Activated B cell treated with CpG ODN at 0.5 μM for 24 hours (primary cell): Measurements from ENCODE around the gene OR5H2. TPM values are rescaled to one million over a fixed set of nuclear protein-coding genes. Genes with fewer than 3 reads are reported as not detected.

ENCODE experiments used
- ATAC-seq: fragments of 200-7000 bp; cut with Tn5 transposase; one replicate; pipeline ENCODE4 v1.10.0; 2021; ENCODE audit warnings: low read depth, mild to moderate bottlenecking, moderate library complexity
- CTCF ChIA-PET: fragments of 350-600 bp; sonication (Branson Sonifier 250); formaldehyde crosslinking; loops from one replicate; lab custom pipeline; 2021; ENCODE audit warnings: antibody characterized with exemption; lab: Charles Lee
- POLR2A ChIA-PET: fragments of 350-600 bp; sonication (Branson Sonifier 250); formaldehyde crosslinking; loops from one replicate; lab custom pipeline; 2021; ENCODE audit warnings: antibody characterized with exemption; lab: Charles Lee
- DNase-seq: peaks from one replicate; pipeline ENCODE4 v3.0.0; 2022
- H3K27ac Mint-ChIP-seq: one replicate; pipeline ENCODE4 v1.8.0; 2020; ENCODE audit warnings: mixed read lengths
- H3K27me3 Mint-ChIP-seq: one replicate; pipeline ENCODE4 v1.8.0; 2021; ENCODE audit warnings: mixed read lengths
- H3K36me3 Mint-ChIP-seq: one replicate; pipeline ENCODE4 v1.8.0; 2021; ENCODE audit warnings: low read depth, mixed read lengths
- H3K4me1 Mint-ChIP-seq: one replicate; pipeline ENCODE4 v1.8.0; 2021; ENCODE audit warnings: mixed read lengths
- H3K4me3 Mint-ChIP-seq: one replicate; pipeline ENCODE4 v1.8.0; 2020; ENCODE audit warnings: mild to moderate bottlenecking, mixed read lengths
- H3K9me3 Mint-ChIP-seq: one replicate; pipeline ENCODE4 v1.8.0; 2020; ENCODE audit warnings: mixed read lengths
- intact Hi-C: fragments of 100-400 bp; cut with micrococcal nuclease; formaldehyde crosslinking; loops from one replicate; pipeline ENCODE4 v1.15.1; 2024
- total RNA-seq: library from RNA; stranded (reverse); gene quantifications from 2 replicates; pipeline ENCODE4 v1.2.3, GENCODE V29; 2022
- TF ChIP-seq, protein P1 (sequence below): fragments of 200-600 bp; IDR thresholded peaks from one replicate; pipeline ENCODE4 v1.8.0; 2022; ENCODE audit warnings: antibody characterized with exemption, mild to moderate bottlenecking

The OR5H2 gene
- total RNA-seq, 1 donor from 2014 or later, result not detected

DNA sequence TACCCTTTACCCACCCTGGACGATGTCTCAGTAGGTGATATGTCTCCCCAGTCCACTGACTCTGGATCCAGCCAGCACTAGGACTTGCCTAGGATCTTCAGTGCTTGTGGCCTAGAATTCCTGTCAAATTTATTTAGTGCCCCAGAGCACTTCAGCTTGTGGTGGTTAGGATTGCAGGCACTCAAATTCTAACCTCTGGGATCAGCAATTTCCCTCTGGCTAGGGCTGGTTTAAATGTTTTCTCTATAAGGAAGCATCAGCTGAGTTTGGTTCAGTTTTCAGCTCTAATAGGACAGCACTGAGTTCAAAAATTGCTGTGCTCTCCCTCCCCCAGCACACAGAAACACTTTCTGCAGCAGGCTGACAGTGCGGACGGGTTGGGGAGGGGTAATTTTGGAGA is 10.2 kb upstream of the OR5H2 start:
- no peaks in the 10 kb centered on the region for H3K27me3 Mint-ChIP-seq
- ATAC-seq (no peak), DNase-seq (no peak)
- intact Hi-C loops, result no loop called here
- ChIA-PET POLR2A (no interaction called here), CTCF (no interaction called here)
- H3K9me3 Mint-ChIP-seq, result peaks cover 17% of the 10 kb centered on the region
- TF ChIP-seq, protein P1, sequence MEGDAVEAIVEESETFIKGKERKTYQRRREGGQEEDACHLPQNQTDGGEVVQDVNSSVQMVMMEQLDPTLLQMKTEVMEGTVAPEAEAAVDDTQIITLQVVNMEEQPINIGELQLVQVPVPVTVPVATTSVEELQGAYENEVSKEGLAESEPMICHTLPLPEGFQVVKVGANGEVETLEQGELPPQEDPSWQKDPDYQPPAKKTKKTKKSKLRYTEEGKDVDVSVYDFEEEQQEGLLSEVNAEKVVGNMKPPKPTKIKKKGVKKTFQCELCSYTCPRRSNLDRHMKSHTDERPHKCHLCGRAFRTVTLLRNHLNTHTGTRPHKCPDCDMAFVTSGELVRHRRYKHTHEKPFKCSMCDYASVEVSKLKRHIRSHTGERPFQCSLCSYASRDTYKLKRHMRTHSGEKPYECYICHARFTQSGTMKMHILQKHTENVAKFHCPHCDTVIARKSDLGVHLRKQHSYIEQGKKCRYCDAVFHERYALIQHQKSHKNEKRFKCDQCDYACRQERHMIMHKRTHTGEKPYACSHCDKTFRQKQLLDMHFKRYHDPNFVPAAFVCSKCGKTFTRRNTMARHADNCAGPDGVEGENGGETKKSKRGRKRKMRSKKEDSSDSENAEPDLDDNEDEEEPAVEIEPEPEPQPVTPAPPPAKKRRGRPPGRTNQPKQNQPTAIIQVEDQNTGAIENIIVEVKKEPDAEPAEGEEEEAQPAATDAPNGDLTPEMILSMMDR, result no peak
- H3K4me3 Mint-ChIP-seq, result no peak overlapping the region
- H3K27ac Mint-ChIP-seq, result no peak overlapping the region
- no peaks in the 10 kb centered on the region for H3K36me3 Mint-ChIP-seq
- no peaks in the 10 kb centered on the region for H3K4me1 Mint-ChIP-seq

DNA sequence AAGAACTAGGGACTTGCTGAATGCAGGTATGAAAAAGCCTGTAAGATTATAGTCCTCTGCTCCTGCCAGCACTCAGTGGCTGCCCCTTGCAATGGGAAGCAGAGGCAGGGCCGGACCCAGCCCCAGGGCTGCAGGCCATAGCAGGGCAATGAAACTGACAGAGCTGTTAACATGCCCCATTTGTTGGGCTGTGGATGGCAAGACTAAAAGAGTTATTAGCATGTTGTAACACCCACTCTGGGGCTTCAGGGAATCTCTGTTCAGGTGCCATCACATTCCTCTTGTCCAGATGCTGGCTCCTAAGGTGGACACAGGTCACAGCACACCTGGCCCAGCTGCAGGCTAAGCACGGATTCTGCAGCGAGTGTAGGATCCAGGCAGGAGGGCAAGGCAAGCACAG is 7.4 kb upstream of the OR5H2 start:
- POLR2A ChIA-PET, result no interaction called here
- TF ChIP-seq, protein P1, result no peak
- Mint-ChIP-seq H3K27ac (no peak overlapping the region), H3K4me3 (no peak overlapping the region), H3K36me3 (no peaks in the 10 kb centered on the region), H3K4me1 (no peaks in the 10 kb centered on the region), H3K9me3 (peaks cover 7% of the 10 kb centered on the region), H3K27me3 (no peaks in the 10 kb centered on the region)
- ATAC-seq, result no peak
- intact Hi-C loops, result no loop called here
- no peak for DNase-seq
- CTCF ChIA-PET, result no interaction called here

DNA sequence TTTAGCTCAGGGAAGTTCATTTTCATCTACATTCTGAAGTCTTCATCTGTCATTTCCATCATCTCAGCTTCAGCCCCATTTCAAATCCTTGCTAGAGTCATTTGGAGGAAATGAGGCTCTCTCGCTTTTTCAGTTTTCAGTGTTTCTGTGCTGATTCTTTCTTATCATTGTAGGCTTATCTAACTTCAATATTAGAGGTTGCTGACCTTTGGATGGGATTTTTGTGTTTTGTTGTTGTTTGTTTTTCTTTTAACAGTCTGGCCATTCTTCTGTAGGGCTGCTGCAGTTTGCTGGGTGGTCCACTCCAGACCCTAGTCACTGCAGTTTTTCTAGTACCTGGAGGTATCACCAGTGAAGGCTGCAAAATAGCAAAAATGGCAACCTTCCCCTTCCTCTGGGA is 8.6 kb downstream of the OR5H2 start:
- ATAC-seq, result no peak
- intact Hi-C loops, result no loop called here
- POLR2A ChIA-PET, result no interaction called here
- Mint-ChIP-seq H3K4me1 (no peaks in the 10 kb centered on the region), H3K4me3 (no peak overlapping the region), H3K36me3 (no peaks in the 10 kb centered on the region), H3K27me3 (no peaks in the 10 kb centered on the region), H3K27ac (no peak overlapping the region), H3K9me3 (no peaks in the 10 kb centered on the region)
- TF ChIP-seq, protein P1, result no peak
- CTCF ChIA-PET, result no interaction called here
- DNase-seq, result no peak

DNA sequence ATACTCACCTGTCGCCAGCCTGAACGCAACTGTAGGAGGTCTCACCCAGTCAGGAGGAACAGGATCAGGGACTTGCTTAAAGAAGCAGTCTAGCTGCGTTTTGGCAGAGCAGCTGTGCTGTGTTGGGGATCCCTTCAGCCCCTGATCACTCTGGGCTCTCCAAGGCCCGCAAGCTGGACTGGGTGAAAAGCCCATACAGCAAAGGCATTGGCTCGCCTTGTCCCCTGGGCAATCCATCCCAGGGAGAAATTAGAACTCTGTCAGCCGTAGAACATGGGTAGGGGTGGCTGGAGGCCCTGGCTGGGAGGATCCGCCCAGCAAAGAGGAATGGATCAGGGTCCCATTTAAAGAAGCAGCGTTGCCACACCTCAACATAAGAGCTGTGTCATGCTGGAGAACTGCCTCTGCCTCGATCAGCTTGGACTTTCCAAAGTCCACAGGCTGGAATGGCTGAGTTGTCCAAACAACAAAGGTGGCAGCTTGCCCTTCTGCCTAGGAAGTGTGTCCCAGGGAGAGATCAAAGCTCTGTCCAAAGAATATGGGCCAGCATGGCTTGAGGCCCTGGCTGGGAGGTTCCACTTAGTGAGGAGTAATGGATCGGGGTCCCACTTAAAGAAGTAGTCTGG is 9.1 kb downstream of the OR5H2 start:
- DNase-seq, result no peak
- TF ChIP-seq, protein P1, result no peak
- ChIA-PET CTCF (no interaction called here), POLR2A (no interaction called here)
- no peaks in the 10 kb centered on the region for H3K9me3 Mint-ChIP-seq
- H3K4me3 Mint-ChIP-seq, result no peak overlapping the region
- H3K27me3 Mint-ChIP-seq, result no peaks in the 10 kb centered on the region
- no peak for ATAC-seq
- intact Hi-C loops, result no loop called here
- H3K36me3 Mint-ChIP-seq, result no peaks in the 10 kb centered on the region
- H3K27ac Mint-ChIP-seq, result no peak overlapping the region
- no peaks in the 10 kb centered on the region for H3K4me1 Mint-ChIP-seq

DNA sequence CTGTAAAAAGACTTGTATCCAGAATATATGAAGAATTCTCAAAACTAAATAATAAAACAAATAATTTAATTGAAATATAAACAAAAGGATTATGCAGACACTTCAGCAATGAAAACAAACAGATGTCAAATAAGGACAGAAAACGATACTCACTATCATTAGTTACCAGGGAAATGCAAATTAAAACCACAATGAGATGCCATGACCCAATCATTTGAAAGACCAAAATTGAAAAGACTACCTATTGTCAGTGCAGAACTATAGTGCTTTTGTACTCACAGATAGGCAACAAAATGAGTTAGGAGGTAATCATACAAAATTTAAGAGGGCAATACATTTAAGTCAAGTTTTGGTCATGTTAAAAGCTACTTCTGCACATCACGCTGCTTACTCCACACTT is 39.8 kb downstream of the OR5H2 start:
- no peaks in the 10 kb centered on the region for H3K9me3 Mint-ChIP-seq
- no peak overlapping the region for H3K4me3 Mint-ChIP-seq
- H3K4me1 Mint-ChIP-seq, result no peaks in the 10 kb centered on the region
- ChIA-PET CTCF (no interaction called here), POLR2A (no interaction called here)
- no peak for DNase-seq
- H3K36me3 Mint-ChIP-seq, result no peaks in the 10 kb centered on the region
- TF ChIP-seq, protein P1, result no peak
- H3K27ac Mint-ChIP-seq, result no peak overlapping the region
- no peaks in the 10 kb centered on the region for H3K27me3 Mint-ChIP-seq
- no peak for ATAC-seq
- intact Hi-C loops, result no loop called here
